ENCODE results near the gene CRKL.
A peak's percentile ranks its signal among the peaks of the same experiment; 100 is the strongest.

CRKL gene

DNA sequence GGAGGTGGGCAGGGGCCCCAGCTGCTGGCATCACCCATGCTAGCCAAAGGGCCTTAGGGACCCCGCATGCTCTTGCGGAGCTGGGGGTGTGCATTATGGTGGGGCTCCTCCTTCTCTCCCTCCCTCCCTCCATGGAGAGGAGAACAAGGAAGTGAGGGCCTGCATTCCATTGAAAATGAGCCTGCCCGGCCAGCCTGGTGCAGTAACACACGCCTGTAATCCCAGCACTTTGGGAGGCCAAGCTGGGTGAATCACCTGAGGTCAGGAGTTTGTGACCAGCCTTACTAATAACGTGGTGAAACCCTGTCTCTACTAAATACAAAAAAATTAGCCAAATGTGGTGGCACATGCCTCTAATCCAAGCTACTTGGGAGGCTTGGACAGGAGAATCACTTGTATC lies 36.0 kb upstream of the CRKL start:
- no peak for TF ChIP-seq CTCF (IDR thresholded peaks at IDR 0.05; ENCODE audit: low read depth, low read length)
- H3K4me3 ChIP-seq (ENCODE audit: low read depth, low read length), result no peak overlapping the region

DNA sequence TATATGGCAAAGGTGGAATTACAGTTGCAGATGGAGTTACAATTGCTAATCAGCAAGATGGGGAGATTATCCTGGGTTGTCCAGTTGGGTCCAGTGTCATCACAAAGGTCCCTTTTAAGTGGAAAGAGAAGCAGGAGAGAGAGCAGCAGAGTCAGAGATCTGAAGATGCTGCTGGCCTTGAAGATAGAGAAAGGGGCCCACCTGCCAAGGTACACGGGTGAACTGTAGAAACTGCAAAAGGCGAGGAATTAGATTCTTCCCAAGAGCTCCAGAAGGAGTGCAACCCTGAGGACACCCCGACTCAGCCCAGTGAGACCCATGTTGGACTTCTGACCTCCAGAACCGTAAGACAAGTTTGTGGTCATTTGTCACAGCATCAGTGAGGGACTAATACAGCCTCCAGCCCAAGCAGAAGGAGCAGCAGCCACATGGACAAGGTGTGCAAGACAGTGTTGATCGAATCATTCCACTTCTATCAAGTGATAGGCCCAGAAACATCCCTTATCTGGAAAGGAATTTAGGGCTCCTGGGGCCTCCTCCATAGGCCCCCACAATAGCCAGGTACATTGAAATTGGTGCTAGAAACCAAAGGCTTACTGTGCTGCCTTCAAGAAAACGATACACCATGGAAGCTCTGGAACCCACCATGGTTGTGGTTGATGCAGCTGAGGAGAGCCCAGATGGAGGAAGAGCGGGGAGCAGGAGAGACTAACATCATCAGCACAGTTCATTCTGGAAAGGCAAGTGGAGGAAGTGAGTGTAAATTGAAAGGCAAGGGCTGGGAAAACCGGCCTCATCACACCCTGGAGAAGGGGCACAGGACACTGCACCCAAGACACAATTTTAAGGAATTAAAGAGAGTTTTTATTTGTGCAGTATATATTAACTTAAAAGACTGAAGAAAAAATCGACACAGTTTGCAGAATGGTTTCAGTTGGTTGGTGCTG lies 35.1 kb upstream of the CRKL start:
- no peak for TF ChIP-seq CTCF (IDR thresholded peaks at IDR 0.05; ENCODE audit: low read depth, low read length)
- no peak overlapping the region for H3K4me3 ChIP-seq (ENCODE audit: low read depth, low read length)

DNA sequence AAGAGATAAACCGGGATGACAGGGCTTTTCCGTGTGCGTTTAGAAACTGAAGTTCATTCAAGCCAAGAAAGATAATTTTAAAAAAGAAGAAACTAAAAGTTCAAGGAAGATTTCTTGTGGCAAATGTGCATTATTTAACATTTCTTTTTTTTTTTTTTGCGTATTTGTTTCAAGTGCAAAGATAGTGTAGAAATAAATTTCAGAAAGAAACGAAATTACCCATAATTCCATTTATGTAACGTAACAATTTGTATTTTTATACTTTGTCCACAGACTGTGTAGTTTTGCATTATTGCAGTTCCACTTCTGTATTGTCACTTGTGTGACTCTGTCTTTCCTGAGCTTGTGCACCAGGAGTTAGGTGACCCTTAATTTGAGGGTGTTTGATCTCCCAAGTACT lies 34.4 kb upstream of the CRKL start:
- H3K4me3 ChIP-seq (ENCODE audit: low read depth, low read length), result no peak overlapping the region
- TF ChIP-seq CTCF (IDR thresholded peaks at IDR 0.05; ENCODE audit: low read depth, low read length), result no peak

DNA sequence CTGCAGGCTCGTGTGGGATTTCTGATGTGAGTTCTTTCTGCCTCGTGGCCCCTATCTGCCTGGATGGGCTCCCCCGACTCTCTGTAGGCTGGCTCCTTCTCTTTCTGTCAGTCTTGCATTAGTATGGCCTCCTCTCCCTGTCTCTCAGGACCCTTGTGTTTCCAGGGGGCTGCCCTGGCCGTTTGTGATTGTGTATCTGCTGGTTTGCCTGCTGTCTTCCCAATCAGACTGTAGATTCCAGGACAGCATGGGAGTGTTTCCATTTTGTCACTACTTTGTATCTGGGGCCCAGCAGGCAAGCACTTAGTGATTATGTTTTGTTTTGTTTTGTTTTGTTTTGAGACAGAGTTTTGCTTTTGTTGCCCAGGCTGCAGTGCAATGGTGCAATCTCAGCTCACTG lies 32.8 kb upstream of the CRKL start:
- no peak overlapping the region for H3K4me3 ChIP-seq (ENCODE audit: low read depth, low read length)
- no peak for TF ChIP-seq CTCF (IDR thresholded peaks at IDR 0.05; ENCODE audit: low read depth, low read length)

- TF ChIP-seq CTCF (IDR thresholded peaks at IDR 0.05; ENCODE audit: low read depth, low read length), result no peak
- no peak overlapping the region for H3K4me3 ChIP-seq (ENCODE audit: low read depth, low read length)
Measured at GRCh38 chr22:20885017-20885556, 32.1 kb upstream of the CRKL start.

GRCh38 chr22:20885557-20886323 lies 31.5 kb upstream of the CRKL start:
- H3K4me3 ChIP-seq (ENCODE audit: low read depth, low read length), result no peak overlapping the region
- TF ChIP-seq CTCF (IDR thresholded peaks at IDR 0.05; ENCODE audit: low read depth, low read length), result peak; percentile 96
